RWPE2 (cell line): Measurements from ENCODE around the gene ALDOA.

Experiments
- ATAC-seq: fragments of 200-7000 bp; cut with Tn5 transposase; 3 replicates; pipeline ENCODE4 v1.9.1; 2021; ENCODE audit warnings: low read depth
- DNase-seq: peaks from one replicate; pipeline ENCODE4 v3.0.0-alpha.2; 2020; ENCODE audit warnings: low spot score
- H3K27ac ChIP-seq: fragments of 450-650 bp; 2 replicates; pipeline ENCODE4 v1.5.1; 2017; ENCODE audit warnings: mild to moderate bottlenecking; ENCODE audit not compliant: poor library complexity, severe bottlenecking
- H3K27me3 ChIP-seq: fragments of 250-450 bp; sonication (Bioruptor Pico); 2 replicates; pipeline ENCODE4 v1.5.1; 2021; ENCODE audit warnings: mild to moderate bottlenecking, moderate library complexity; ENCODE audit not compliant: insufficient read depth, poor library complexity, severe bottlenecking
- H3K36me3 ChIP-seq: fragments of 250-450 bp; sonication (Bioruptor Pico); 2 replicates; pipeline ENCODE4 v1.5.1; 2020; ENCODE audit warnings: low read depth, mild to moderate bottlenecking, moderate library complexity
- H3K4me1 ChIP-seq: fragments of 250-450 bp; sonication (Bioruptor Pico); 2 replicates; pipeline ENCODE4 v1.5.1; 2021; ENCODE audit warnings: mild to moderate bottlenecking, moderate library complexity; ENCODE audit not compliant: insufficient read depth, poor library complexity, severe bottlenecking
- H3K4me3 ChIP-seq: fragments of 250-450 bp; sonication (Bioruptor Pico); 2 replicates; pipeline ENCODE4 v1.5.1; 2021; ENCODE audit warnings: mild to moderate bottlenecking, moderate library complexity; ENCODE audit not compliant: severe bottlenecking
- H3K9me3 ChIP-seq: fragments of 250-450 bp; sonication (Bioruptor Pico); 2 replicates; pipeline ENCODE4 v1.5.1; 2021; ENCODE audit warnings: mild to moderate bottlenecking, moderate library complexity; ENCODE audit not compliant: severe bottlenecking
- CTCF ChIP-seq: fragments of 450-650 bp; IDR thresholded peaks from one replicate; pipeline ENCODE4 v1.5.1; 2017; ENCODE audit warnings: mild to moderate bottlenecking, moderate library complexity; ENCODE audit not compliant: poor library complexity, severe bottlenecking

ALDOA gene

GRCh38 chr16:30088237-30088831, 22.8 kb downstream of the ALDOA start:
- Histone ChIP-seq H3K27ac (peak overlapping the region; percentile 87), H3K27me3 (no peaks in the 10 kb centered on the region), H3K9me3 (no peaks in the 10 kb centered on the region), H3K4me1 (peaks cover 13% of the 10 kb centered on the region), H3K4me3 (no peak overlapping the region), H3K36me3 (peaks cover 27% of the 10 kb centered on the region)
- no peak for TF ChIP-seq CTCF
- ATAC-seq: no peak
- DNase-seq: no peak

GRCh38 chr16:30088832-30089624, 23.5 kb downstream of the ALDOA start:
- Histone ChIP-seq H3K9me3 (no peaks in the 10 kb centered on the region), H3K4me1 (peaks cover 13% of the 10 kb centered on the region), H3K4me3 (no peak overlapping the region), H3K27ac (peak overlapping the region; percentile 87), H3K27me3 (no peaks in the 10 kb centered on the region), H3K36me3 (peaks cover 20% of the 10 kb centered on the region)
- no peak for TF ChIP-seq CTCF
- ATAC-seq (no peak), DNase-seq (no peak)

GRCh38 chr16:30090610-30091331, 25.2 kb downstream of the ALDOA start:
- Histone ChIP-seq H3K9me3 (no peaks in the 10 kb centered on the region), H3K4me3 (no peak overlapping the region), H3K27ac (peak overlapping the region; percentile 87), H3K36me3 (peaks cover 4% of the 10 kb centered on the region; the same call in 1 of the 2 replicates), H3K4me1 (peaks cover 13% of the 10 kb centered on the region), H3K27me3 (no peaks in the 10 kb centered on the region)
- ATAC-seq (no peak), DNase-seq (peak; percentile 62)
- TF ChIP-seq CTCF: no peak

- H3K4me1 ChIP-seq: peaks cover 13% of the 10 kb centered on the region
- H3K27me3 ChIP-seq: no peaks in the 10 kb centered on the region
- H3K36me3 ChIP-seq: peaks cover 4% of the 10 kb centered on the region; the same call in 1 of the 2 replicates
- peaks cover 3% of the 10 kb centered on the region for H3K9me3 ChIP-seq
- TF ChIP-seq CTCF: peak; percentile 92
- H3K27ac ChIP-seq: peak within 1 kb of the TSS; percentile 87
- DNase-seq (peak; percentile 91), ATAC-seq (peak; percentile 87)
- peak within 1 kb of the TSS; percentile 21 for H3K4me3 ChIP-seq
Observed at GRCh38 chr16:30091474-30092372, 26.2 kb downstream of the ALDOA start, which contains the start of gene TBX6. Gene TBX6 (minus strand): TSS chr16:30091924. CDS start chr16:30091193, 731 bp downstream.
